ENCODE results near the gene PRR3. TPM values are rescaled to one million over a fixed set of nuclear protein-coding genes. Genes with fewer than 3 reads are reported as not detected.
A peak's percentile ranks its signal among the peaks of the same experiment; 100 is the strongest.

The PRR3 gene
- total and polyA plus RNA-seq, 9 of the 15 experiments (the other 6 are each of a cell fraction or from before 2014, with no cell fraction given), result 23.5 to 59.6 (median 28.8) TPM

DNA sequence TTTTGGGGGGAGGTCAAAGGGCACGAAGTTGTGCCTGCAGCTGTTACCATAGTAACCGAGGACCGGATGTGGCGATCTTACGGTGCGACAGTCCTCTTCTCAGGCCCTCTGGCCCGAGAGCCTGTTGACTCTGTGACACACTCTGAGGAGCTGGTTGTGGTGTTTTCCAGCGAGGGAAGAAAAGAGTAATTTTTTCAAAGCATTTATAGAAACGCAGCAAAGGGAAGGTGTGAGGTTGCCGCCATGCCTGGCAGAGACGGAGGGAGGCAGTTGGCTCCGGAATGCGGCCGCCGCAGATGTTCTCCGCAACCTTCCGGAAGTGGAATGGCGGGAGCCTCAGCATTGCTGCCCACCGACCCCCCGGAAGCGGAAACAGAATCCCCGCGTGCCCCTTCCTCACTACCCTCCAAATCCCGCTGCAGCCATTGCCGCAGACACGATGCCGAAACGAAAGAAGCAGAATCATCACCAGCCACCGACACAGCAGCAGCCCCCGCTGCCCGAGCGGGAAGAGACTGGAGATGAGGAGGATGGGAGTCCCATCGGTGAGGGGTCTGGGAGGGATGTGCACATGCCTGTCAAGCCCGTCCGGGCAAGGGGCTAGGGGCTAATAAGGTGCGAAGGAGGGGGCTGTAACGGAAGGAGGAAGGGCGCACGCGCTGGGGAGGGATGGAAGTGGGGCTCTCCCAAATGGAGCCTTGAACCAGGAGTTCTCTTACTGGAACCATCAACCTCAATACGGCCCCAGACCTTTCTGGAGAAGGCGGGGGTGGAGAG lies at the start of gene PRR3 (continued):
- peak; percentile 82; the same call in 1 of the 2 replicates for TF ChIP-seq HDAC2 (IDR thresholded peaks at IDR 0.05)
- TF ChIP-seq ZFP30 (CRISPR knock-in tag; IDR thresholded peaks at IDR 0.05; ENCODE audit: borderline replicate concordance), result no peak
- TF ChIP-seq, protein P1, sequence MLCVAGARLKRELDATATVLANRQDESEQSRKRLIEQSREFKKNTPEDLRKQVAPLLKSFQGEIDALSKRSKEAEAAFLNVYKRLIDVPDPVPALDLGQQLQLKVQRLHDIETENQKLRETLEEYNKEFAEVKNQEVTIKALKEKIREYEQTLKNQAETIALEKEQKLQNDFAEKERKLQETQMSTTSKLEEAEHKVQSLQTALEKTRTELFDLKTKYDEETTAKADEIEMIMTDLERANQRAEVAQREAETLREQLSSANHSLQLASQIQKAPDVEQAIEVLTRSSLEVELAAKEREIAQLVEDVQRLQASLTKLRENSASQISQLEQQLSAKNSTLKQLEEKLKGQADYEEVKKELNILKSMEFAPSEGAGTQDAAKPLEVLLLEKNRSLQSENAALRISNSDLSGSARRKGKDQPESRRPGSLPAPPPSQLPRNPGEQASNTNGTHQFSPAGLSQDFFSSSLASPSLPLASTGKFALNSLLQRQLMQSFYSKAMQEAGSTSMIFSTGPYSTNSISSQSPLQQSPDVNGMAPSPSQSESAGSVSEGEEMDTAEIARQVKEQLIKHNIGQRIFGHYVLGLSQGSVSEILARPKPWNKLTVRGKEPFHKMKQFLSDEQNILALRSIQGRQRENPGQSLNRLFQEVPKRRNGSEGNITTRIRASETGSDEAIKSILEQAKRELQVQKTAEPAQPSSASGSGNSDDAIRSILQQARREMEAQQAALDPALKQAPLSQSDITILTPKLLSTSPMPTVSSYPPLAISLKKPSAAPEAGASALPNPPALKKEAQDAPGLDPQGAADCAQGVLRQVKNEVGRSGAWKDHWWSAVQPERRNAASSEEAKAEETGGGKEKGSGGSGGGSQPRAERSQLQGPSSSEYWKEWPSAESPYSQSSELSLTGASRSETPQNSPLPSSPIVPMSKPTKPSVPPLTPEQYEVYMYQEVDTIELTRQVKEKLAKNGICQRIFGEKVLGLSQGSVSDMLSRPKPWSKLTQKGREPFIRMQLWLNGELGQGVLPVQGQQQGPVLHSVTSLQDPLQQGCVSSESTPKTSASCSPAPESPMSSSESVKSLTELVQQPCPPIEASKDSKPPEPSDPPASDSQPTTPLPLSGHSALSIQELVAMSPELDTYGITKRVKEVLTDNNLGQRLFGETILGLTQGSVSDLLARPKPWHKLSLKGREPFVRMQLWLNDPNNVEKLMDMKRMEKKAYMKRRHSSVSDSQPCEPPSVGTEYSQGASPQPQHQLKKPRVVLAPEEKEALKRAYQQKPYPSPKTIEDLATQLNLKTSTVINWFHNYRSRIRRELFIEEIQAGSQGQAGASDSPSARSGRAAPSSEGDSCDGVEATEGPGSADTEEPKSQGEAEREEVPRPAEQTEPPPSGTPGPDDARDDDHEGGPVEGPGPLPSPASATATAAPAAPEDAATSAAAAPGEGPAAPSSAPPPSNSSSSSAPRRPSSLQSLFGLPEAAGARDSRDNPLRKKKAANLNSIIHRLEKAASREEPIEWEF (CRISPR knock-in tag; IDR thresholded peaks at IDR 0.05), result no peak
- TF ChIP-seq CBFA2T3 (IDR thresholded peaks at IDR 0.05), result no peak
- TF ChIP-seq YY1 (IDR thresholded peaks at IDR 0.05; ENCODE audit: borderline replicate concordance in 1 of 3, control insufficient read depth in 1 of 3, extremely low read depth in 1 of 3, insufficient read depth in 3 of 3, insufficient read length in 1 of 3, insufficient replicate concordance in 2 of 3, low read depth in 1 of 3, low read length in 2 of 3), result peak; percentile 66 to 94 (median 89)
- TF ChIP-seq ZNF134 (CRISPR knock-in tag; conservative IDR thresholded peaks at IDR 0.05), result no peak
- no peak; the same call in 1 of the 2 replicates for TF ChIP-seq NR1H2 (CRISPR knock-in tag; IDR thresholded peaks at IDR 0.05)
- TF ChIP-seq DDX20 (tag; IDR thresholded peaks at IDR 0.05; ENCODE audit: low read depth), result no peak
- TF ChIP-seq SAP30 (IDR thresholded peaks at IDR 0.05; ENCODE audit: borderline replicate concordance, insufficient read depth, low read depth, low read length, poor library complexity, severe bottlenecking), result peak; percentile 92
- TF ChIP-seq, protein P2, sequence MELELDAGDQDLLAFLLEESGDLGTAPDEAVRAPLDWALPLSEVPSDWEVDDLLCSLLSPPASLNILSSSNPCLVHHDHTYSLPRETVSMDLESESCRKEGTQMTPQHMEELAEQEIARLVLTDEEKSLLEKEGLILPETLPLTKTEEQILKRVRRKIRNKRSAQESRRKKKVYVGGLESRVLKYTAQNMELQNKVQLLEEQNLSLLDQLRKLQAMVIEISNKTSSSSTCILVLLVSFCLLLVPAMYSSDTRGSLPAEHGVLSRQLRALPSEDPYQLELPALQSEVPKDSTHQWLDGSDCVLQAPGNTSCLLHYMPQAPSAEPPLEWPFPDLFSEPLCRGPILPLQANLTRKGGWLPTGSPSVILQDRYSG (tag; conservative IDR thresholded peaks at IDR 0.05; ENCODE audit: low read depth), result no peak
- no peak for TF ChIP-seq TGIF2 (CRISPR knock-in tag; IDR thresholded peaks at IDR 0.05)
- TF ChIP-seq ETV6 (IDR thresholded peaks at IDR 0.05; ENCODE audit: borderline replicate concordance in 1 of 2, low read depth in 2 of 2, low read length in 1 of 2), result peak in 1 of 2 experiments; percentile 73; a peak in 2 of 4 replicates
- TF ChIP-seq ETV6 (CRISPR knock-in tag; IDR thresholded peaks at IDR 0.05; ENCODE audit: borderline replicate concordance), result 0 out of 2 replicates have a peak, but pooled peaks have one; percentile 27
- TF ChIP-seq ZNF3 (CRISPR knock-in tag; IDR thresholded peaks at IDR 0.05), result no peak
- TF ChIP-seq MCM7 (IDR thresholded peaks at IDR 0.05), result 0 out of 4 replicates have a peak, but pooled peaks of 1 of the 2 experiments have one; percentile 54
- no peak for TF ChIP-seq KLF16 (IDR thresholded peaks at IDR 0.05)
- TF ChIP-seq ZNF561 (CRISPR knock-in tag; conservative IDR thresholded peaks at IDR 0.05), result no peak
- TF ChIP-seq, protein P3, sequence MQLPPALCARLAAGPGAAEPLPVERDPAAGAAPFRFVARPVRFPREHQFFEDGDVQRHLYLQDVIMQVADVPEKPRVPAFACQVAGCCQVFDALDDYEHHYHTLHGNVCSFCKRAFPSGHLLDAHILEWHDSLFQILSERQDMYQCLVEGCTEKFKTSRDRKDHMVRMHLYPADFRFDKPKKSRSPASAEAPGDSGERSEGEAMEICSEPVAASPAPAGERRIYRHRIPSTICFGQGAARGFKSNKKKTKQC (CRISPR knock-in tag; IDR thresholded peaks at IDR 0.05), result peak; percentile 81
